Vagina (tissue), 2 donors: ENCODE results near the gene MGLL.

Source experiments
- POLR2A ChIP-seq, 2 donors: fragments of 450-650 bp; IDR thresholded peaks; one replicate each; pipeline ENCODE4 v1.6.1; 2017; ENCODE audit warnings: antibody characterized with exemption in 2 of 2, mild to moderate bottlenecking in 2 of 2, moderate library complexity in 2 of 2
- TF ChIP-seq, protein P1 (sequence below), 3 experiments: fragments of 450-650 bp in 2 of 3; fragments of 200-600 bp in 1 of 3; sonication (generic) in 1 of 3; IDR thresholded peaks; one replicate each; pipeline ENCODE4 v1.5.1; 2017 to 2019; ENCODE audit warnings: antibody characterized with exemption in 3 of 3, mild to moderate bottlenecking in 2 of 3, moderate library complexity in 2 of 3

DNA sequence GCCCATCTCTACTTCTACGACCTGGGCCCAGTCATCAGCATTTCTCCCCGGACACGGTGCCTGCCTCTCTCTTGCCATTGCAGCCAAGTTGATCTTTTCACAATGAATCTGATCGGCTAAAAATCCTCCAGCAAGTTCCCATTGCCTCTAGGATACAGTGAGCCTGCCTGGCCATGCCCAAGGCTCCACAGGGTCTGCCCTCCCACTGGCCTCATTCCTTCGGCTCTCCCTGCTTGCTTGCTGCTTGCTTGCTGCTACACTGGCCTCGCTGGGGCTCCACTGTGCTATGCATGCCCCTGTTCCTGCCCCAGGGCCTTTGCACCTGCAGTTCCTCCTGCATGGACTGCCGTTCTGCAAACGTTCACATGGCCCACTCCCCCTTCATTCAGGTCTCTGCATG, 147.5 kb downstream of the MGLL start:
- TF ChIP-seq POLR2A (IDR thresholded peaks at IDR 0.05): no peak
- TF ChIP-seq, protein P1, sequence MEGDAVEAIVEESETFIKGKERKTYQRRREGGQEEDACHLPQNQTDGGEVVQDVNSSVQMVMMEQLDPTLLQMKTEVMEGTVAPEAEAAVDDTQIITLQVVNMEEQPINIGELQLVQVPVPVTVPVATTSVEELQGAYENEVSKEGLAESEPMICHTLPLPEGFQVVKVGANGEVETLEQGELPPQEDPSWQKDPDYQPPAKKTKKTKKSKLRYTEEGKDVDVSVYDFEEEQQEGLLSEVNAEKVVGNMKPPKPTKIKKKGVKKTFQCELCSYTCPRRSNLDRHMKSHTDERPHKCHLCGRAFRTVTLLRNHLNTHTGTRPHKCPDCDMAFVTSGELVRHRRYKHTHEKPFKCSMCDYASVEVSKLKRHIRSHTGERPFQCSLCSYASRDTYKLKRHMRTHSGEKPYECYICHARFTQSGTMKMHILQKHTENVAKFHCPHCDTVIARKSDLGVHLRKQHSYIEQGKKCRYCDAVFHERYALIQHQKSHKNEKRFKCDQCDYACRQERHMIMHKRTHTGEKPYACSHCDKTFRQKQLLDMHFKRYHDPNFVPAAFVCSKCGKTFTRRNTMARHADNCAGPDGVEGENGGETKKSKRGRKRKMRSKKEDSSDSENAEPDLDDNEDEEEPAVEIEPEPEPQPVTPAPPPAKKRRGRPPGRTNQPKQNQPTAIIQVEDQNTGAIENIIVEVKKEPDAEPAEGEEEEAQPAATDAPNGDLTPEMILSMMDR (IDR thresholded peaks at IDR 0.05): no peak
